ENCODE data around the gene EXOC3L1. TPM values are rescaled to one million over a fixed set of nuclear protein-coding genes. Genes with fewer than 3 reads are reported as not detected.
A peak's percentile ranks its signal among the peaks of the same experiment; 100 is the strongest.

EXOC3L1 gene
- total RNA-seq, 6 donors from 2014 or later = 4.6 to 20.8 (median 10.8) TPM

GRCh38 chr16:67188323-67188722, 1.6 kb downstream of the EXOC3L1 start:
- TF ChIP-seq POLR2A (IDR thresholded peaks at IDR 0.05) (no peak), EP300 (IDR thresholded peaks at IDR 0.05) (no peak), CTCF (IDR thresholded peaks at IDR 0.05) (no peak), POLR2AphosphoS5 (IDR thresholded peaks at IDR 0.05) (no peak)
- Histone ChIP-seq H3K4me1 (peaks cover 33 to 54% (median 42%) of the 10 kb centered on the region in 4 donors), H3K9me3 (no peaks in the 10 kb centered on the region), H3K4me3 (no peak overlapping the region), H3K27me3 (no peaks in the 10 kb centered on the region), H3K27ac (no peak overlapping the region), H3K36me3 (peaks cover 0 to 4% (median under 1%) of the 10 kb centered on the region in 4 donors)
- WGBS, 2 donors = 83 to 89% methylated on average over 3 to 4 of the region's 4 CpGs
- ATAC-seq (ENCODE audit: low FRiP score in 2 of 2) = no peak
- DNase-seq = no peak

GRCh38 chr16:67187175-67187890, 2.6 kb downstream of the EXOC3L1 start:
- no peak for ATAC-seq (ENCODE audit: low FRiP score in 2 of 2)
- DNase-seq = peak in 1 of 2 donors; percentile 77
- WGBS, 2 donors = 87 to 93% methylated on average over 6 to 24 of the region's 26 CpGs
- no peak overlapping the region for H3K27ac ChIP-seq
- TF ChIP-seq POLR2AphosphoS5 (IDR thresholded peaks at IDR 0.05) = no peak
- TF ChIP-seq CTCF (IDR thresholded peaks at IDR 0.05) = no peak
- no peak for TF ChIP-seq EP300 (IDR thresholded peaks at IDR 0.05)
- TF ChIP-seq POLR2A (IDR thresholded peaks at IDR 0.05) = no peak
- no peaks in the 10 kb centered on the region for H3K36me3 ChIP-seq
- no peaks in the 10 kb centered on the region for H3K27me3 ChIP-seq
- H3K9me3 ChIP-seq = no peaks in the 10 kb centered on the region
- H3K4me3 ChIP-seq = no peak overlapping the region
- H3K4me1 ChIP-seq = peaks cover 34 to 53% (median 41%) of the 10 kb centered on the region in 4 donors

GRCh38 chr16:67186550-67186950, 3.4 kb downstream of the EXOC3L1 start:
- DNase-seq (no peak), ATAC-seq (ENCODE audit: low FRiP score in 2 of 2) (no peak)

GRCh38 chr16:67185651-67186134, 4.2 kb downstream of the EXOC3L1 start:
- WGBS, 2 donors = 10 to 13% methylated on average over 9 to 12 of the region's 12 CpGs

More at GRCh38 chr16:67186550-67186950, 3.4 kb downstream of the EXOC3L1 start:
- 48 to 86% methylated on average over 4 to 5 of the region's 5 CpGs for WGBS, 2 donors
- Histone ChIP-seq H3K4me3 (no peak overlapping the region), H3K27ac (no peak overlapping the region), H3K27me3 (no peaks in the 10 kb centered on the region), H3K36me3 (no peaks in the 10 kb centered on the region), H3K9me3 (no peaks in the 10 kb centered on the region), H3K4me1 (peaks cover 32 to 53% (median 39%) of the 10 kb centered on the region in 4 donors)
- TF ChIP-seq POLR2A (IDR thresholded peaks at IDR 0.05) (no peak), EP300 (IDR thresholded peaks at IDR 0.05) (no peak), POLR2AphosphoS5 (IDR thresholded peaks at IDR 0.05) (no peak), CTCF (IDR thresholded peaks at IDR 0.05) (no peak)

More at GRCh38 chr16:67185651-67186134, 4.2 kb downstream of the EXOC3L1 start:
- peak overlapping the region in 3 of 4 donors; percentile 7 to 41 (median 27) for H3K27ac ChIP-seq
- peak overlapping the region in 3 of 4 donors; percentile 65 to 84 (median 84) for H3K4me3 ChIP-seq
- ATAC-seq (ENCODE audit: low FRiP score in 2 of 2) (no peak), DNase-seq (no peak)
- H3K9me3 ChIP-seq = no peaks in the 10 kb centered on the region
- peaks cover 29 to 46% (median 31%) of the 10 kb centered on the region in 4 donors for H3K4me1 ChIP-seq
- no peaks in the 10 kb centered on the region for H3K36me3 ChIP-seq
- no peaks in the 10 kb centered on the region for H3K27me3 ChIP-seq
- TF ChIP-seq CTCF (IDR thresholded peaks at IDR 0.05) (peak in 1 of 6 experiments; percentile 11), POLR2AphosphoS5 (IDR thresholded peaks at IDR 0.05) (no peak), EP300 (IDR thresholded peaks at IDR 0.05) (no peak), POLR2A (IDR thresholded peaks at IDR 0.05) (peak in 1 of 4 donors; percentile 15)
